Measurements from ENCODE around the gene RCSD1.

Gene RCSD1

GRCh38 chr1:167663002-167663772 lies 33.2 kb downstream of the RCSD1 start:
- peak; percentile 66 for FAIRE-seq
- no peak for DNase-seq (ENCODE audit: insufficient read length, low spot score)

GRCh38 chr1:167665469-167665868 lies 35.4 kb downstream of the RCSD1 start:
- no peak for FAIRE-seq

GRCh38 chr1:167666416-167666815 lies 36.4 kb downstream of the RCSD1 start:
- DNase-seq (ENCODE audit: insufficient read length, low spot score) (no peak), FAIRE-seq (no peak)

More at GRCh38 chr1:167665469-167665868, 35.4 kb downstream of the RCSD1 start:
- no peak for DNase-seq (ENCODE audit: insufficient read length, low spot score)

- no peak for FAIRE-seq
- DNase-seq (ENCODE audit: insufficient read length, low spot score), result no peak
Observed at GRCh38 chr1:167667536-167667935, 37.5 kb downstream of the RCSD1 start.

GRCh38 chr1:167668108-167668507 lies 38.1 kb downstream of the RCSD1 start:
- FAIRE-seq (peak; percentile 62), DNase-seq (ENCODE audit: insufficient read length, low spot score) (no peak)

- FAIRE-seq (peak; percentile 93), DNase-seq (ENCODE audit: insufficient read length, low spot score) (no peak)
Observed at GRCh38 chr1:167669209-167670124, 39.4 kb downstream of the RCSD1 start.

GRCh38 chr1:167670563-167670962 lies 40.5 kb downstream of the RCSD1 start:
- DNase-seq (ENCODE audit: insufficient read length, low spot score), result no peak
- no peak for FAIRE-seq

GRCh38 chr1:167671727-167672511 lies 41.9 kb downstream of the RCSD1 start:
- FAIRE-seq (no peak), DNase-seq (ENCODE audit: insufficient read length, low spot score) (no peak)

- FAIRE-seq, result no peak
- no peak for DNase-seq (ENCODE audit: insufficient read length, low spot score)
Observed at GRCh38 chr1:167672831-167673230, 42.8 kb downstream of the RCSD1 start.

GRCh38 chr1:167673265-167673664 lies 43.2 kb downstream of the RCSD1 start:
- FAIRE-seq (no peak), DNase-seq (ENCODE audit: insufficient read length, low spot score) (no peak)

GRCh38 chr1:167674156-167674555 lies 44.1 kb downstream of the RCSD1 start:
- DNase-seq (ENCODE audit: insufficient read length, low spot score), result no peak
- FAIRE-seq, result no peak

- no peak for DNase-seq (ENCODE audit: insufficient read length, low spot score)
Observed at GRCh38 chr1:167675440-167675839, 45.4 kb downstream of the RCSD1 start.

GRCh38 chr1:167676205-167676915 lies 46.3 kb downstream of the RCSD1 start:
- no peak for DNase-seq (ENCODE audit: insufficient read length, low spot score)
- FAIRE-seq, result peak; percentile 72

More at GRCh38 chr1:167675440-167675839, 45.4 kb downstream of the RCSD1 start:
- no peak for FAIRE-seq

GRCh38 chr1:167676916-167677848 lies 47.1 kb downstream of the RCSD1 start:
- peak; percentile 76 for FAIRE-seq

GRCh38 chr1:167678422-167678821 lies 48.4 kb downstream of the RCSD1 start:
- DNase-seq (ENCODE audit: insufficient read length, low spot score), result no peak
- no peak for FAIRE-seq

More at GRCh38 chr1:167676916-167677848, 47.1 kb downstream of the RCSD1 start:
- no peak for DNase-seq (ENCODE audit: insufficient read length, low spot score)

GRCh38 chr1:167678838-167679237 lies 48.8 kb downstream of the RCSD1 start:
- no peak for FAIRE-seq
- no peak for DNase-seq (ENCODE audit: insufficient read length, low spot score)

- FAIRE-seq (no peak), DNase-seq (ENCODE audit: insufficient read length, low spot score) (no peak)
Observed at GRCh38 chr1:167679714-167680113, 49.7 kb downstream of the RCSD1 start.

GRCh38 chr1:167681024-167681423 lies 51.0 kb downstream of the RCSD1 start:
- FAIRE-seq, result no peak
- DNase-seq (ENCODE audit: insufficient read length, low spot score), result no peak

GRCh38 chr1:167681451-167682098 lies 51.5 kb downstream of the RCSD1 start:
- FAIRE-seq (no peak), DNase-seq (ENCODE audit: insufficient read length, low spot score) (no peak)

All from GM19239 (cell line).